K562 (cell line): ENCODE data around the gene NOL11. TPM values are rescaled to one million over a fixed set of nuclear protein-coding genes. Genes with fewer than 3 reads are reported as not detected.

Source experiments
- CHCHD3 ChIP-seq: fragments of 250-450 bp; sonication (Bioruptor Pico); IDR thresholded peaks from 2 replicates; pipeline ENCODE4 v2.1.2; 2022; ENCODE audit warnings: mild to moderate bottlenecking
- MAFG ChIP-seq: fragments of 450-650 bp; conservative IDR thresholded peaks from 2 replicates; pipeline ENCODE4 v1.6.1; 2016; ENCODE audit warnings: missing genetic modification characterization, missing compliant biosample characterization
- ZNF146 ChIP-seq: IDR thresholded peaks from one replicate; pipeline ENCODE4 v1.6.1; 2018; ENCODE audit warnings: missing compliant biosample characterization; ENCODE audit not compliant: unreplicated experiment
- polyA plus RNA-seq, 8 experiments: library from polyadenylated mRNA; depleted of rRNA in 4 of 8; stranded (reverse) in 5 of 8; unstranded in 3 of 8; fragments of >200 nt; fragmentation: Nextera tagmentation in 2 of 8; fragmentation: Illumina TruSeq in 1 of 8; extraction: Ambion mirVana in 2 of 8; extraction: Trizol in 1 of 8; gene quantifications; 2 replicates each; pipeline versions ENCODE4 v1.2.1 to v1.2.3, GENCODE V29; 2011 to 2014; ENCODE audit warnings: inconsistent platforms in 1 of 8, missing spikeins in 1 of 8
- total RNA-seq, 7 experiments: library from RNA; depleted of rRNA in 6 of 7; stranded (reverse); fragments of >200 nt in 6 of 7; fragmentation: Illumina TruSeq in 2 of 7; extraction: Trizol in 2 of 7; gene quantifications; 2 replicates each; pipeline versions ENCODE4 v1.2.1 to v1.2.3, GENCODE V29; 2011 to 2021; ENCODE audit warnings: low replicate concordance in 1 of 7
- TF ChIP-seq, protein P1 (sequence below), 2 experiments: fragments of 450-650 bp in 1 of 2; sonication (generic) in 1 of 2; formaldehyde crosslinking; conservative IDR thresholded peaks; 2 replicates each; pipeline versions ENCODE4 v1.4.0 to v1.8.1; 2020 to 2022; ENCODE audit warnings: mild to moderate bottlenecking in 1 of 2, missing genetic modification reagents in 1 of 2
- TF ChIP-seq, protein P2 (sequence below): sonication (generic); formaldehyde crosslinking; IDR thresholded peaks from 2 replicates; pipeline ENCODE4 v1.8.1; 2023; ENCODE audit warnings: mild to moderate bottlenecking, missing genetic modification reagents
- TF ChIP-seq, protein P3 (sequence below): fragments of 250-450 bp; sonication (Bioruptor Pico); IDR thresholded peaks from 2 replicates; pipeline ENCODE4 v1.4.0; 2020; ENCODE audit warnings: mild to moderate bottlenecking, moderate library complexity

NOL11 gene
- total and polyA plus RNA-seq, 9 of the 15 experiments (the other 6 are each of a cell fraction or from before 2014, with no cell fraction given) = 61.1 to 175 (median 121) TPM

DNA sequence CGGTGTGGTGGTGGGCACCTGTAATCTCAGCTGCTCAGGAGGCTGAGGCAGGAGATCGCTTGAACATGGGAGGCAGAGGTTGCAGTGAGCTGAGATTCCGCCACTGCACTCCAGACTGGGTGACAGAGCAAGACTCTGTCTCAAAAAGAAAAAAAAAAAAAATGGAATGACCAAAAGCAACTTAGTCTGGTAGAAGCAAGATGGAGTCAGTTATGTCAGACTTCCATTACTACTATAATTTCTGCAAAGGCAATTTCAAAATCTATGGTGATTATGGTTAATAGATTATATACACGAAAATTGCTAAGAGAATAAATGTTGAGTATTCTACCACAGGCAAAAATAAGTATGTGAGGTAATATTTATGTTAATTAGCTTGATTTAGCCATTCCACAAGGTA, 32.3 kb downstream of the NOL11 start (continued):
- TF ChIP-seq, protein P1, sequence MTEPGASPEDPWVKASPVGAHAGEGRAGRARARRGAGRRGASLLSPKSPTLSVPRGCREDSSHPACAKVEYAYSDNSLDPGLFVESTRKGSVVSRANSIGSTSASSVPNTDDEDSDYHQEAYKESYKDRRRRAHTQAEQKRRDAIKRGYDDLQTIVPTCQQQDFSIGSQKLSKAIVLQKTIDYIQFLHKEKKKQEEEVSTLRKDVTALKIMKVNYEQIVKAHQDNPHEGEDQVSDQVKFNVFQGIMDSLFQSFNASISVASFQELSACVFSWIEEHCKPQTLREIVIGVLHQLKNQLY (CRISPR knock-in tag; conservative IDR thresholded peaks at IDR 0.05) = no peak
- TF ChIP-seq CHCHD3 (CRISPR knock-in tag) (no peak), MAFG (no peak), ZNF146 (CRISPR knock-in tag) (no peak)
- TF ChIP-seq, protein P2, sequence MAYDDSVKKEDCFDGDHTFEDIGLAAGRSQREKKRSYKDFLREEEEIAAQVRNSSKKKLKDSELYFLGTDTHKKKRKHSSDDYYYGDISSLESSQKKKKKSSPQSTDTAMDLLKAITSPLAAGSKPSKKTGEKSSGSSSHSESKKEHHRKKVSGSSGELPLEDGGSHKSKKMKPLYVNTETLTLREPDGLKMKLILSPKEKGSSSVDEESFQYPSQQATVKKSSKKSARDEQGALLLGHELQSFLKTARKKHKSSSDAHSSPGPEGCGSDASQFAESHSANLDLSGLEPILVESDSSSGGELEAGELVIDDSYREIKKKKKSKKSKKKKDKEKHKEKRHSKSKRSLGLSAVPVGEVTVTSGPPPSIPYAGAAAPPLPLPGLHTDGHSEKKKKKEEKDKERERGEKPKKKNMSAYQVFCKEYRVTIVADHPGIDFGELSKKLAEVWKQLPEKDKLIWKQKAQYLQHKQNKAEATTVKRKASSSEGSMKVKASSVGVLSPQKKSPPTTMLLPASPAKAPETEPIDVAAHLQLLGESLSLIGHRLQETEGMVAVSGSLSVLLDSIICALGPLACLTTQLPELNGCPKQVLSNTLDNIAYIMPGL (CRISPR knock-in tag) = no peak
- TF ChIP-seq, protein P3, sequence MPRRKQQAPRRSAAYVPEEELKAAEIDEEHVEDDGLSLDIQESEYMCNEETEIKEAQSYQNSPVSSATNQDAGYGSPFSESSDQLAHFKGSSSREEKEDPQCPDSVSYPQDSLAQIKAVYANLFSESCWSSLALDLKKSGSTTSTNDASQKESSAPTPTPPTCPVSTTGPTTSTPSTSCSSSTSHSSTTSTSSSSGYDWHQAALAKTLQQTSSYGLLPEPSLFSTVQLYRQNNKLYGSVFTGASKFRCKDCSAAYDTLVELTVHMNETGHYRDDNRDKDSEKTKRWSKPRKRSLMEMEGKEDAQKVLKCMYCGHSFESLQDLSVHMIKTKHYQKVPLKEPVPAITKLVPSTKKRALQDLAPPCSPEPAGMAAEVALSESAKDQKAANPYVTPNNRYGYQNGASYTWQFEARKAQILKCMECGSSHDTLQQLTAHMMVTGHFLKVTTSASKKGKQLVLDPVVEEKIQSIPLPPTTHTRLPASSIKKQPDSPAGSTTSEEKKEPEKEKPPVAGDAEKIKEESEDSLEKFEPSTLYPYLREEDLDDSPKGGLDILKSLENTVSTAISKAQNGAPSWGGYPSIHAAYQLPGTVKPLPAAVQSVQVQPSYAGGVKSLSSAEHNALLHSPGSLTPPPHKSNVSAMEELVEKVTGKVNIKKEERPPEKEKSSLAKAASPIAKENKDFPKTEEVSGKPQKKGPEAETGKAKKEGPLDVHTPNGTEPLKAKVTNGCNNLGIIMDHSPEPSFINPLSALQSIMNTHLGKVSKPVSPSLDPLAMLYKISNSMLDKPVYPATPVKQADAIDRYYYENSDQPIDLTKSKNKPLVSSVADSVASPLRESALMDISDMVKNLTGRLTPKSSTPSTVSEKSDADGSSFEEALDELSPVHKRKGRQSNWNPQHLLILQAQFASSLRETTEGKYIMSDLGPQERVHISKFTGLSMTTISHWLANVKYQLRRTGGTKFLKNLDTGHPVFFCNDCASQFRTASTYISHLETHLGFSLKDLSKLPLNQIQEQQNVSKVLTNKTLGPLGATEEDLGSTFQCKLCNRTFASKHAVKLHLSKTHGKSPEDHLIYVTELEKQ (CRISPR knock-in tag) = no peak
